Suppressor macrophage (primary cell): ENCODE results near the gene CDCA8.

Experiments used
- DNase-seq, 4 experiments: peaks; one replicate each; pipeline ENCODE4 v3.0.0-alpha.2; 2020 to 2022
- total RNA-seq, 17 experiments: gene quantifications; one replicate each; lab custom pipeline; 2026; ENCODE audit warnings: mixed read lengths in 6 of 17, inconsistent platforms in 3 of 17; lab: John Stamatoyannopoulos, UW

The CDCA8 gene
- total RNA-seq = 2.1 to 25.7 (median 8.3) reads per million in 17 experiments

GRCh38 chr1:37692078-37692833 lies at the start of gene CDCA8:
TSS of gene CDCA8 (plus strand) at chr1:37692516. CDS start at chr1:37692691, 175 bp downstream.
- DNase-seq = peak; percentile 98 to 99 (median 98)

- no peak for DNase-seq
Measured at GRCh38 chr1:37647281-37647680, 45.0 kb upstream of the CDCA8 start.

- no peak for DNase-seq
Measured at GRCh38 chr1:37650173-37650572, 42.1 kb upstream of the CDCA8 start.

GRCh38 chr1:37650721-37651120 lies 41.6 kb upstream of the CDCA8 start:
- DNase-seq = no peak

- no peak for DNase-seq
Measured at GRCh38 chr1:37651803-37652202, 40.5 kb upstream of the CDCA8 start.

- no peak for DNase-seq
Measured at GRCh38 chr1:37652976-37653375, 39.3 kb upstream of the CDCA8 start.

- no peak for DNase-seq
Measured at GRCh38 chr1:37653906-37654305, 38.4 kb upstream of the CDCA8 start.

GRCh38 chr1:37655274-37655673 lies 37.0 kb upstream of the CDCA8 start:
- no peak for DNase-seq

- DNase-seq = no peak
Measured at GRCh38 chr1:37656026-37656425, 36.3 kb upstream of the CDCA8 start.

- DNase-seq = no peak
Measured at GRCh38 chr1:37656881-37657280, 35.4 kb upstream of the CDCA8 start.

- DNase-seq = no peak
Measured at GRCh38 chr1:37657620-37658412, 34.5 kb upstream of the CDCA8 start.

- no peak for DNase-seq
Measured at GRCh38 chr1:37658486-37658885, 33.8 kb upstream of the CDCA8 start.

- DNase-seq = no peak
Measured at GRCh38 chr1:37660664-37661063, 31.7 kb upstream of the CDCA8 start.

GRCh38 chr1:37661401-37661800 lies 30.9 kb upstream of the CDCA8 start:
- no peak for DNase-seq

- no peak for DNase-seq
Measured at GRCh38 chr1:37662031-37662755, 30.1 kb upstream of the CDCA8 start.

- DNase-seq = no peak
Measured at GRCh38 chr1:37663426-37664000, 28.8 kb upstream of the CDCA8 start.

- DNase-seq = no peak
Measured at GRCh38 chr1:37666241-37666867, 26.0 kb upstream of the CDCA8 start.

- DNase-seq = no peak
Measured at GRCh38 chr1:37667023-37667671, 25.2 kb upstream of the CDCA8 start.

GRCh38 chr1:37670133-37670532 lies 22.2 kb upstream of the CDCA8 start:
- peak in 1 of 4 experiments; percentile 13 for DNase-seq

GRCh38 chr1:37671261-37671660 lies 21.1 kb upstream of the CDCA8 start:
- DNase-seq = no peak

GRCh38 chr1:37672136-37672870 lies 20.0 kb upstream of the CDCA8 start:
- DNase-seq = no peak
